A673 (cell line): Measurements from ENCODE around the gene C1QTNF9B. TPM values are rescaled to one million over a fixed set of nuclear protein-coding genes. Genes with fewer than 3 reads are reported as not detected.

ENCODE experiments used
- BruUV-seq: library from RNA; stranded (reverse); fragments of 400-500 nt; replicated peaks from 2 replicates; lab custom pipeline; 2021; lab: Mats Ljungman, UMichigan
- CTCF ChIA-PET: fragments of 300-600 bp; sonication (Branson Sonifier 250); formaldehyde crosslinking; loops from one replicate; lab custom pipeline; 2022; ENCODE audit warnings: antibody characterized with exemption; lab: Charles Lee
- POLR2A ChIA-PET: fragments of 300-600 bp; sonication (Branson Sonifier 250); formaldehyde crosslinking; loops from one replicate; lab custom pipeline; 2022; ENCODE audit warnings: antibody characterized with exemption; ENCODE audit not compliant: low non-redundant PET; lab: Charles Lee
- DNase-seq: peaks from one replicate; pipeline ENCODE4 v3.0.0-alpha.2; 2015; ENCODE audit warnings: low spot score
- H3K27ac ChIP-seq: fragments of 200-600 bp; sonication (generic); 2 replicates; pipeline ENCODE4 v1.5.1; 2016; ENCODE audit warnings: mixed run types, low read depth, mild to moderate bottlenecking, mixed read lengths, antibody characterized with exemption, low read length; ENCODE audit not compliant: poor library complexity, severe bottlenecking
- H3K27me3 ChIP-seq: fragments of 200-600 bp; sonication (generic); replicated peaks from 2 replicates; pipeline ENCODE4 v1.6.1; 2017; ENCODE audit warnings: mixed run types, low read depth, mild to moderate bottlenecking, mixed read lengths, antibody characterized with exemption, low read length; ENCODE audit not compliant: insufficient read depth, poor library complexity
- H3K36me3 ChIP-seq: fragments of 200-600 bp; sonication (generic); 2 replicates; pipeline ENCODE4 v1.6.1; 2016; ENCODE audit warnings: mixed run types, mild to moderate bottlenecking, mixed read lengths, antibody characterized with exemption, low read length; ENCODE audit not compliant: insufficient read depth, poor library complexity, severe bottlenecking
- H3K4me1 ChIP-seq: fragments of 200-600 bp; sonication (generic); 2 replicates; pipeline ENCODE4 v1.6.1; 2017; ENCODE audit warnings: mixed run types, mild to moderate bottlenecking, mixed read lengths, antibody characterized with exemption, low read length; ENCODE audit not compliant: insufficient read depth, poor library complexity, severe bottlenecking
- H3K4me3 ChIP-seq: fragments of 200-600 bp; sonication (generic); 2 replicates; pipeline ENCODE4 v1.5.1; 2016; ENCODE audit warnings: low read depth, mixed run types, mild to moderate bottlenecking, mixed read lengths, low read length; ENCODE audit not compliant: poor library complexity, severe bottlenecking
- H3K9me3 ChIP-seq: fragments of 200-600 bp; sonication (generic); 2 replicates; pipeline ENCODE4 v1.6.1; 2016; ENCODE audit warnings: mixed run types, low read depth, mild to moderate bottlenecking, mixed read lengths, antibody characterized with exemption, low read length; ENCODE audit not compliant: poor library complexity, severe bottlenecking
- CTCF ChIP-seq: fragments of 300-800, 200-600 bp; sonication (generic); conservative IDR thresholded peaks from 2 replicates; pipeline ENCODE4 v1.5.1; 2017; ENCODE audit warnings: low read depth, mild to moderate bottlenecking, antibody characterized with exemption, low read length, moderate library complexity, mixed read lengths
- EZH2 ChIP-seq: fragments of 200-600 bp; sonication (generic); IDR thresholded peaks from 2 replicates; pipeline ENCODE4 v1.6.1; 2017; ENCODE audit warnings: borderline replicate concordance, low read depth, mild to moderate bottlenecking, mixed read lengths, antibody characterized with exemption, low read length; ENCODE audit not compliant: poor library complexity, severe bottlenecking
- intact Hi-C: fragments of 100-400 bp; cut with micrococcal nuclease; formaldehyde crosslinking; loops from one replicate; pipeline ENCODE4 v1.10.0; 2022; ENCODE audit not compliant: unreplicated experiment
- total RNA-seq: library from RNA; stranded (reverse); gene quantifications from 2 replicates; pipeline ENCODE4 v1.2.3, GENCODE V29; 2021

The C1QTNF9B gene
- total RNA-seq, 1 experiment from 2014 or later, result not detected

GRCh38 chr13:23865906-23866305 lies 31.4 kb downstream of the C1QTNF9B start:
- ChIA-PET POLR2A (no interaction called here), CTCF (no interaction called here)
- no peak overlapping the region for H3K27ac ChIP-seq
- H3K4me3 ChIP-seq, result no peak overlapping the region
- no TSS peak for BruUV-seq
- no peaks in the 10 kb centered on the region for H3K4me1 ChIP-seq
- TF ChIP-seq CTCF, result no peak
- TF ChIP-seq EZH2, result no peak
- DNase-seq, result no peak
- H3K9me3 ChIP-seq, result no peaks in the 10 kb centered on the region
- intact Hi-C loops, result no loop called here
- H3K27me3 ChIP-seq, result no peaks in the 10 kb centered on the region
- H3K36me3 ChIP-seq, result no peaks in the 10 kb centered on the region

GRCh38 chr13:23865026-23865425 lies 32.3 kb downstream of the C1QTNF9B start:
- DNase-seq, result no peak
- no peaks in the 10 kb centered on the region for H3K27me3 ChIP-seq
- TF ChIP-seq EZH2 (no peak), CTCF (no peak)
- ChIA-PET CTCF (no interaction called here), POLR2A (no interaction called here)
- no peaks in the 10 kb centered on the region for H3K9me3 ChIP-seq
- no peaks in the 10 kb centered on the region for H3K4me1 ChIP-seq
- intact Hi-C loops, result no loop called here
- BruUV-seq, result no TSS peak
- no peak overlapping the region for H3K4me3 ChIP-seq
- H3K36me3 ChIP-seq, result no peaks in the 10 kb centered on the region
- H3K27ac ChIP-seq, result no peak overlapping the region

- no peak overlapping the region for H3K4me3 ChIP-seq
- no peak for DNase-seq
- H3K4me1 ChIP-seq, result no peaks in the 10 kb centered on the region
- CTCF ChIA-PET, result no interaction called here
- H3K36me3 ChIP-seq, result no peaks in the 10 kb centered on the region
- POLR2A ChIA-PET, result no interaction called here
- no peaks in the 10 kb centered on the region for H3K9me3 ChIP-seq
- no peak for TF ChIP-seq CTCF
- no peak for TF ChIP-seq EZH2
- no TSS peak for BruUV-seq
- no peaks in the 10 kb centered on the region for H3K27me3 ChIP-seq
- H3K27ac ChIP-seq, result no peak overlapping the region
- intact Hi-C loops, result no loop called here
Observed at GRCh38 chr13:23861310-23861709, 36.0 kb downstream of the C1QTNF9B start.
